DND-41 (cell line): Measurements from ENCODE around the gene PPP1R36.
"Not testable (repeated sequence)": the region's sequence is repeated elsewhere in the genome, so short reads cannot be mapped to it uniquely, and the experiment has no call there.

ENCODE experiments used
- ATAC-seq: fragments of 200-7000 bp; cut with Tn5 transposase; 3 replicates; pipeline ENCODE4 v1.9.1; 2021; ENCODE audit warnings: low read depth; ENCODE audit not compliant: insufficient read depth
- DNase-seq: peaks from one replicate; pipeline ENCODE4 v3.0.0-alpha.2; 2020
- H2AFZ ChIP-seq: 2 replicates; pipeline ENCODE4 v1.6.0; 2012; ENCODE audit warnings: low read depth, low read length
- H3K27ac ChIP-seq: 2 replicates; pipeline ENCODE4 v1.5.1; 2012; ENCODE audit warnings: low read length, inconsistent platforms
- H3K27me3 ChIP-seq: fragments of 200-600 bp; sonication (generic); 2 replicates; pipeline ENCODE4 v1.6.0; 2012; ENCODE audit warnings: low read length, mild to moderate bottlenecking, inconsistent platforms; ENCODE audit not compliant: insufficient read depth, poor library complexity
- H3K36me3 ChIP-seq: 2 replicates; pipeline ENCODE4 v1.5.1; 2012; ENCODE audit warnings: low read length, inconsistent platforms; ENCODE audit not compliant: insufficient read depth
- H3K4me1 ChIP-seq: 2 replicates; pipeline ENCODE4 v1.5.1; 2012; ENCODE audit warnings: mild to moderate bottlenecking, low read length; ENCODE audit not compliant: insufficient read depth
- H3K4me2 ChIP-seq: 2 replicates; pipeline ENCODE4 v1.6.0; 2012; ENCODE audit warnings: mild to moderate bottlenecking, moderate library complexity, low read length, inconsistent platforms; ENCODE audit not compliant: insufficient read depth
- H3K4me3 ChIP-seq, 2 experiments: fragments of 200-600 bp in 1 of 2; shearing (Covaris generic) in 1 of 2; 2 replicates each; pipeline ENCODE4 v1.5.1; 2012 to 2016; ENCODE audit warnings: inconsistent platforms in 2 of 2, low read length in 2 of 2, mild to moderate bottlenecking in 2 of 2, low read depth in 1 of 2, moderate library complexity in 1 of 2
- H3K79me2 ChIP-seq: 2 replicates; pipeline ENCODE4 v1.6.0; 2012; ENCODE audit warnings: low read length, inconsistent platforms; ENCODE audit not compliant: insufficient read depth
- H3K9ac ChIP-seq: 2 replicates; pipeline ENCODE4 v1.6.0; 2012; ENCODE audit warnings: low read depth, mild to moderate bottlenecking, inconsistent platforms, low read length, moderate library complexity
- H3K9me3 ChIP-seq: 2 replicates; pipeline ENCODE4 v1.5.1; 2012; ENCODE audit warnings: low read length, moderate library complexity, mild to moderate bottlenecking, inconsistent platforms; ENCODE audit not compliant: insufficient read depth, severe bottlenecking
- H4K20me1 ChIP-seq: 2 replicates; pipeline ENCODE4 v1.6.0; 2012; ENCODE audit warnings: low read length; ENCODE audit not compliant: insufficient read depth
- EZH2 ChIP-seq: IDR thresholded peaks from 3 replicates; pipeline ENCODE4 v1.6.1; 2012; ENCODE audit warnings: borderline replicate concordance, low read depth, mild to moderate bottlenecking, moderate library complexity, low read length, inconsistent platforms; ENCODE audit not compliant: severe bottlenecking
- TF ChIP-seq, protein P1 (sequence below): IDR thresholded peaks from 2 replicates; pipeline ENCODE4 v1.5.1; 2012; ENCODE audit warnings: borderline replicate concordance, low read length, moderate library complexity, mild to moderate bottlenecking; ENCODE audit not compliant: poor library complexity, severe bottlenecking; ENCODE audit errors: extremely low read depth

PPP1R36 gene

DNA sequence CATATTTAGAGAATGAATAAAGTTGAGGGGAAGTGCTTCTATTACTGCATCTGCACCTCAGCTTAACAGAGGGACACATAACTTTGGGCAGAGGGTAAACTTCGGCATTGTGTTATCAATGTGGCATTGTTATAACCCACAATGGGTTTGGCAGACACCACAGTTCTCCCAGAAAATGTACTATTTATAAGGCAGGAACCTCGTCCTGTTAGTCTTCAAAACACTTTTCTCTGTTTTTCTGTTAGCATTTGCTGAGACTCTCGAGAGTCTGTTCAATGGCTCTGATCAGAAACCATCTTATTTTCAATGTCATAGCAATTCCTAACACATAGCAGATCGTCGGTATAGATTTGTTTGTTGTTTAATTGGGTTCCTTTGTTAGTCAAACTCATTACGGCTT is 13.9 kb downstream of the PPP1R36 start:
- H3K36me3 ChIP-seq = no peaks in the 10 kb centered on the region
- H2AFZ ChIP-seq = no peak overlapping the region
- H3K27ac ChIP-seq = no peak overlapping the region
- H3K79me2 ChIP-seq = no peaks in the 10 kb centered on the region
- ATAC-seq = no peak
- H3K9me3 ChIP-seq = no peaks in the 10 kb centered on the region
- H3K4me3 ChIP-seq = no peak overlapping the region
- peaks cover 6% of the 10 kb centered on the region for H3K27me3 ChIP-seq
- H3K9ac ChIP-seq = no peak overlapping the region
- DNase-seq = no peak
- no peaks in the 10 kb centered on the region for H3K4me1 ChIP-seq
- H4K20me1 ChIP-seq = no peaks in the 10 kb centered on the region
- TF ChIP-seq, protein P1, sequence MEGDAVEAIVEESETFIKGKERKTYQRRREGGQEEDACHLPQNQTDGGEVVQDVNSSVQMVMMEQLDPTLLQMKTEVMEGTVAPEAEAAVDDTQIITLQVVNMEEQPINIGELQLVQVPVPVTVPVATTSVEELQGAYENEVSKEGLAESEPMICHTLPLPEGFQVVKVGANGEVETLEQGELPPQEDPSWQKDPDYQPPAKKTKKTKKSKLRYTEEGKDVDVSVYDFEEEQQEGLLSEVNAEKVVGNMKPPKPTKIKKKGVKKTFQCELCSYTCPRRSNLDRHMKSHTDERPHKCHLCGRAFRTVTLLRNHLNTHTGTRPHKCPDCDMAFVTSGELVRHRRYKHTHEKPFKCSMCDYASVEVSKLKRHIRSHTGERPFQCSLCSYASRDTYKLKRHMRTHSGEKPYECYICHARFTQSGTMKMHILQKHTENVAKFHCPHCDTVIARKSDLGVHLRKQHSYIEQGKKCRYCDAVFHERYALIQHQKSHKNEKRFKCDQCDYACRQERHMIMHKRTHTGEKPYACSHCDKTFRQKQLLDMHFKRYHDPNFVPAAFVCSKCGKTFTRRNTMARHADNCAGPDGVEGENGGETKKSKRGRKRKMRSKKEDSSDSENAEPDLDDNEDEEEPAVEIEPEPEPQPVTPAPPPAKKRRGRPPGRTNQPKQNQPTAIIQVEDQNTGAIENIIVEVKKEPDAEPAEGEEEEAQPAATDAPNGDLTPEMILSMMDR = no peak
- TF ChIP-seq EZH2 = no peak
- no peak overlapping the region for H3K4me2 ChIP-seq

DNA sequence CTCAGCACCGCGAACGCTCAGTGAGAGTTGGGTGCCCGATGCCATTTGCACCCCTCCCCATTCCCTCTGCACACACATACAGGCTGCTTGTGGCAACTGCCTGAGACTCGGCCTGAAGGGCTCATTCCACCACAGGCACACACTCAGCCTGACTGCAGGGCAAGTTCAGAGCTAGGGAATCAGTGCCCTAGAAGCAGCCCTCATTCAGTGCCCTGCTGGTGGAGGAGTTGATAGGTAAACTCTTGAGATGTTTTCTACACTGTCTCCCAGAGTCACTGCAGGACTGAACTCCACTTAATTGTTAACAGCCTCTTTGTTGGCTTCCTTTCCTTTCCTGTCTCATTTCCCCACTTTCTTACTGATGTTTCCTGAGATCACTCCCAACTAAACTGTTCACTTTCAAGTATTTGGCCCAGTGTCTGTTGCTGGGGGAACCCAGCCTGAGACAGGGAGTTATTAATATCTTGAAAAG is 16.9 kb downstream of the PPP1R36 start:
- Histone ChIP-seq H3K36me3 (no peaks in the 10 kb centered on the region), H4K20me1 (no peaks in the 10 kb centered on the region), H3K9ac (no peak overlapping the region), H3K4me1 (no peaks in the 10 kb centered on the region), H3K9me3 (no peaks in the 10 kb centered on the region), H3K4me3 (no peak overlapping the region), H3K4me2 (no peak overlapping the region), H3K79me2 (no peaks in the 10 kb centered on the region), H2AFZ (no peak overlapping the region), H3K27me3 (peaks cover 6% of the 10 kb centered on the region), H3K27ac (no peak overlapping the region)
- no peak for ATAC-seq
- TF ChIP-seq, protein P1 = no peak
- no peak for TF ChIP-seq EZH2
- no peak for DNase-seq

DNA sequence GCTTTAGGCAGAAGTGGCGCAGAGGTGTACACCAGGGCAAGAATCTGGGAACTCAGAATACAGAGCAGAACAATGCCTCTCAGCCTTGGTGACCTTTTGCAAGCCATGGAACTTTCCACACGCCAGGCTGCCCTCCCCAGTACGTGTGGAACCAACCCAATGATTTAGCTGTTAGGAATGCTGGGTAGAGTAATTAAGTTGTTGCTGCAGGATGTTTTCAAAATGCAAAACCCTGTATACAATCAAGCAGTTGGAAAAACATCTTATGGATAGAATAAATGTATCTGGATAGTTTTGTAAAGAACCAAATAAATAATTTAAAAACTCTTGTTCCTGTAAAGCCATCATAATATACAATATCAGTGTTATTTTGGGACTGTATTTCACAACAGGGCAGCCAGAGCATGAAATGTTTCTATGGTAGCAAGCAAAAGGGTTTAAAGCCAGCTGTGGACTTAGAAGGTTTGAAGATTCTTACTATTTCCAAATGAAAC is 19.4 kb downstream of the PPP1R36 start:
- no peak for TF ChIP-seq EZH2
- TF ChIP-seq, protein P1 = no peak
- no peak overlapping the region for H3K4me3 ChIP-seq
- H3K27me3 ChIP-seq = peaks cover 6% of the 10 kb centered on the region
- no peak overlapping the region for H3K27ac ChIP-seq
- H3K9me3 ChIP-seq = no peaks in the 10 kb centered on the region
- ATAC-seq = no peak
- H4K20me1 ChIP-seq = no peaks in the 10 kb centered on the region
- no peak overlapping the region for H3K9ac ChIP-seq
- no peak overlapping the region for H2AFZ ChIP-seq
- no peak for DNase-seq
- no peaks in the 10 kb centered on the region for H3K36me3 ChIP-seq
- no peaks in the 10 kb centered on the region for H3K79me2 ChIP-seq
- no peak overlapping the region for H3K4me2 ChIP-seq
- H3K4me1 ChIP-seq = no peaks in the 10 kb centered on the region

DNA sequence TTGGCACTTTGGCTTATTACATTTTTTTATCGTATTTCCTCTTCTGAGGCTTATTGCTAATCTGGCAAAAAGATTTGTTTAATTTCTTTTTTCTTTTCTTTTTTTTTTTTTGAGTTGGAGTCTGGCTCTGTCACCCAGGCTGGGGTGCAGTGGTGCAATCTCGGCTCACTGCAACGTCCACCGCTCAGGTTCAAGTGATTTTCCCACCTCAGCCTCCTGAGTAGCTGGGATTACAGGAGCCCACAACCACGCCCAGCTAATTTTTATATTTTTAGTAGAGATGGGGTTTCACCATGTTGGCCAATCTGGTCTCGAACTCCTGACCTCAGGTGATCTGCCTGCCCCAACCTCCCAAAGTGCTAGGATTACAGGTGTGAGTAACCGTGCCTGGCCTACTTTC is 19.9 kb downstream of the PPP1R36 start:
- not testable (repeated sequence) for ATAC-seq, H3K9me3 ChIP-seq, H2AFZ ChIP-seq, DNase-seq, H3K27me3 ChIP-seq, H3K4me1 ChIP-seq, H3K4me3 ChIP-seq, H3K4me2 ChIP-seq, H3K79me2 ChIP-seq, H4K20me1 ChIP-seq, H3K27ac ChIP-seq, H3K36me3 ChIP-seq, H3K9ac ChIP-seq
